ENCODE measurements around the gene DAB1.

The DAB1 gene

DNA sequence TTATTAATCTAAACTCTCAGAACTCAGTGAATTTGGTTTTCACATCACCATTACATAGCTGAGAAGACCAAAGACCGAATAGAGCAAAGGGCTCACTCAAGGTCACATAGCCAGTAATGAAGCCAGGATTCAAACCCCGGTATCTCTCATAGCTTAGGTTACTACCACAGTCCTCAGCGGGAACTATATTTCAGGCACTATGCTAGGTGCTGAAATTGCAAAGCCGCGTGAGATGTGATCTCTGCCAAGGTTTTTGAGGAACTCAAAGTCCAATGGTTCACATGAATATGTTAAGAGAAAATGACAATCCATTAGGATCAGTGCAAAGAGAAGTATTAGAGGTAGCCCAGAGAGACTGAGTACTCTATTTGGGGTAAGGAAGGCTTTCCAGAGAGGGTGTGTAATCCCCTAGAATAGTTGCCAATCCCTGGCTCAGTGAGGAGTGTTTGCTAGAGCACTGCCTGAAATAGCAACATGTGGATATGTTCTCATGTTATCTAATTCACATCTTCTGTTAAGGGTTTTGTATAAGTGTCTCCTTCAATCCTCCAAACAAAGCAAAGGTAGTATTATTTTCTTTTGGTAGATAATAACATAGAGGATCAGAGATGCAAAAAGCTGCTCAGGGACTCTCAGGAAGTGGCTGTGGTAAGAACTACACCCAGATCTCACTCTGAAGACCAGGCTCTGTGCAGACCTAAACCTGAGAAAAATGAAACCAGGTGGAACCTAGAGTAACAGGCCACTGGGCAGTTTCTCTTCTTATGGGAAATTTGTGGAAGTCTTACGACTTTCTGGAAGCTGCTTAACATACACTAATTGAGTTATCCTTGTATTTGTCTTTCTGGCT is 365.0 kb downstream of the DAB1 start:
- TF ChIP-seq, protein P1, sequence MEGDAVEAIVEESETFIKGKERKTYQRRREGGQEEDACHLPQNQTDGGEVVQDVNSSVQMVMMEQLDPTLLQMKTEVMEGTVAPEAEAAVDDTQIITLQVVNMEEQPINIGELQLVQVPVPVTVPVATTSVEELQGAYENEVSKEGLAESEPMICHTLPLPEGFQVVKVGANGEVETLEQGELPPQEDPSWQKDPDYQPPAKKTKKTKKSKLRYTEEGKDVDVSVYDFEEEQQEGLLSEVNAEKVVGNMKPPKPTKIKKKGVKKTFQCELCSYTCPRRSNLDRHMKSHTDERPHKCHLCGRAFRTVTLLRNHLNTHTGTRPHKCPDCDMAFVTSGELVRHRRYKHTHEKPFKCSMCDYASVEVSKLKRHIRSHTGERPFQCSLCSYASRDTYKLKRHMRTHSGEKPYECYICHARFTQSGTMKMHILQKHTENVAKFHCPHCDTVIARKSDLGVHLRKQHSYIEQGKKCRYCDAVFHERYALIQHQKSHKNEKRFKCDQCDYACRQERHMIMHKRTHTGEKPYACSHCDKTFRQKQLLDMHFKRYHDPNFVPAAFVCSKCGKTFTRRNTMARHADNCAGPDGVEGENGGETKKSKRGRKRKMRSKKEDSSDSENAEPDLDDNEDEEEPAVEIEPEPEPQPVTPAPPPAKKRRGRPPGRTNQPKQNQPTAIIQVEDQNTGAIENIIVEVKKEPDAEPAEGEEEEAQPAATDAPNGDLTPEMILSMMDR (IDR thresholded peaks at IDR 0.05; ENCODE audit: low read depth, low read length, missing control alignments): no peak
- in situ Hi-C loops (cut with HindIII; ENCODE audit: low sequenced_read_pairs): no loop called here
- DNase-seq (ENCODE audit: low read depth): no peak
- no peak overlapping the region for H3K4me3 ChIP-seq (ENCODE audit: low read depth, low read length)

DNA sequence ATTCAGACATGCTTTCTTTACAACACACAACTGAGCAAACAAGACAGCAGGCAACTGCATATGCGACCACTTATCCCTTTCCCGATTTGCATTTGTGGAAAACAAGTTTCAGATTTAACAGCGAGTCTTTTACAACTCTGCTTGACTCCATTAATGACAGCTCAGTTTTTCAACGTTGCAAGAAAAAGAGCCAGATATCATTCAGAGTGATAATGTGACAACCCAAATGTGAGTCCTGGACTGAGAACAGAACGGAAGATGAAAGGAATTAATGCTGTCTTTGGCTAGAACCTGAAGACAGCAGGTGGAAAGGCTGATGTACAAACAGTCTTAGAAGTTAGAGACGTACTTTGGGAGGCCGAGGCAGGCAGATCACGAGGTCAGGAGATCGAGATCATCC is 375.0 kb downstream of the DAB1 start:
- no peak overlapping the region for H3K4me3 ChIP-seq (ENCODE audit: low read depth, low read length)
- in situ Hi-C loops (cut with HindIII; ENCODE audit: low sequenced_read_pairs): no loop called here
- no peak for DNase-seq (ENCODE audit: low read depth)
- TF ChIP-seq, protein P1 (IDR thresholded peaks at IDR 0.05; ENCODE audit: low read depth, low read length, missing control alignments): no peak

DNA sequence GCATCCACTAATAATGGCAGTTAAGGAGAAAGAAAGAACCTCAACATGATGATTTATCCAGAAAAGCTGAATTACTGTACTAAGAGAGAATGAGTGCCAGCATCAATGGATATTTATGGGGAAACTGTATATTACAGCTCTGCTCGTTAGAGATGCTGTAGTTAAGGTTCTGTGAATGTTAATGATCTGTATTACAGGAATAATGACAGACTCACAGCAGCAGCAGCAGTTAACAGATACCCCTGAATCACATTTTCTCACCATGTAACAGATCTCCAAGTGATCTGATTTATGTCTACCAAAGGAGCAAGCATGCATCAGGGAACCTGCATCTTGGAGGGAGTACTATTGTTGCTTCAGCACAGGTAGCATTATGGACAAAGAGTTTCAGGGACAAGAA is 377.4 kb downstream of the DAB1 start:
- no peak for DNase-seq (ENCODE audit: low read depth)
- no peak overlapping the region for H3K4me3 ChIP-seq (ENCODE audit: low read depth, low read length)
- in situ Hi-C loops (cut with HindIII; ENCODE audit: low sequenced_read_pairs): no loop called here
- TF ChIP-seq, protein P1 (IDR thresholded peaks at IDR 0.05; ENCODE audit: low read depth, low read length, missing control alignments): no peak

DNA sequence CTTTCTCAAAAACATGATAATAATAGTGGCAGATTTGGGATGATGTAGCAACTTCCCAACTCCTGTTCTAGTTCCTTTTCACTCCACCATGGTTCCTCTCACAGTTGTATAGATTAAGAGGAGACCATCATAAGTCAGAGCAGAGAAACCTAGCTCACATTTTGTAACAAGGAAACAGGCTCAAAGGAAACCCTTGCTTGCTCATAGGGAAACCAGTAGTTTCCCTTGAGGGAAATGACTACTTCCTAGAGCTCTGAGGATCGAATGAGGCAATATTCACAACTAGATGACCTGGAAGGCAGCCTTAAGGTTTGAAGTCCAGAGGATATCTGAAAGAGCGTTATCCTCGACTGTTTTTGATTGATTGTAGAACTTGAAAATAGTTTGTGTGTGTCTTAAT is 382.0 kb downstream of the DAB1 start:
- DNase-seq (ENCODE audit: low read depth): no peak
- TF ChIP-seq, protein P1 (IDR thresholded peaks at IDR 0.05; ENCODE audit: low read depth, low read length, missing control alignments): no peak
- H3K4me3 ChIP-seq (ENCODE audit: low read depth, low read length): no peak overlapping the region
- in situ Hi-C loops (cut with HindIII; ENCODE audit: low sequenced_read_pairs): no loop called here

DNA sequence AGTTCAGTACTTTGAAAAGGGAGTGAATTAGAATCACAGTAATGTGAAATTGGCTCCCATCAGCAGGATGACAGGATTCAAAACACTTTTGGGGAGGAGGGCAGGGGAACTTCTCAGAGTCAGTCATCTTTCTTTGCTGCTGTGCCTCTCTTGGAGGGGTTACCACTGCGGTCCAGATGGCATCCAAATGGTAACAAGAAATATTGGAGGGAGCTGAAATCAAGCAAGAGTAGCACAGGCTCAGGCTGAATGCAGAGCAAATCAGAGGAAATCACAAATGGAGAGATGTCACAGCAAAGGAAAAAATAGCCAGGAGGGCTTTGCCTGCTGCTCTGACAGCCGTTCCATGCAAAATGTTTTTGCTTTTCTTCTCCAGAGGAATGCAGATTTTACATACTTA is 383.0 kb downstream of the DAB1 start:
- H3K4me3 ChIP-seq (ENCODE audit: low read depth, low read length): no peak overlapping the region
- TF ChIP-seq, protein P1 (IDR thresholded peaks at IDR 0.05; ENCODE audit: low read depth, low read length, missing control alignments): no peak
- in situ Hi-C loops (cut with HindIII; ENCODE audit: low sequenced_read_pairs): no loop called here

DNA sequence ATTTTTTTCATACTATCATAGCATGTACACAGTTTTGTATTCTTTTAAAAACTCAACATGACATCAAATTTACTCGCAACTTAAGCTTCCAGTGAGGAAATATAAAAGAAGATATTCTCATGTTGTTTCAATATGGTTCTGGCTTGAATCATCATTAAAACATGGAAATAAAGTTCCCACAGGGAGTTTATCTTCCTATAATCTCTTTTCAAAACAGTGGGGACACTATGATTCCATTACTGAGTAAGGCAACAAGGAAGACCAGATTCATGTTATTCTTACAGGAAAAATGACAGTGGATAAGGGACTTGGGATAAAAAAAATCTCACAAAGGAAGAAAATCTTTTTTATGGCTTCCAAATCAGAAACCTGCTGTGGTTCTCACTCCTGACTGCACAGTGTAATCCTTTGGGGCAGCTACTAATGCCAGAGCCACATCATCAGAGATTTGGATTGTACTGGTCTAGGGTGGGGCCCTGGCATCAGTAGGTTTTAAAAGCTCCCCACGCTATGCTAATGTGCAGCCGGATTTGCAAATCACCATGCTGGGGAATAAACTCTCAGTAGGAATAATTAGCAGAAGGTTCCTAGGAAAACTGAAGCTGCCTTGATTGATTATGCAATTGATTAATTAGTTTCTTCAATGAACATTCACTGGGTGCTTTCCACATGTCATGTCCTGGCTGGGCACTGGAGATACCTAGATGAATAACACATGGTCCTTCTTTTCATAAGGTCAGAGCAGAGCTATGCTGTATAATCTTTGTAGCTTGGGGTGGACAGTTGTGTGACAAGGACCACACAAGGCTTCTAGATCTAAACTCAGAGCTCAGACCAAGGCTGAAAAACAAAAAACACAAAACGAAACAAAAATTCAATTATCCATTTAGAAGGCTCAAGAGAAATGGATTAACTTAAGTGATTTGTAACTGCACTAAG is 386.9 kb downstream of the DAB1 start:
- in situ Hi-C loops (cut with HindIII; ENCODE audit: low sequenced_read_pairs): no loop called here
- no peak for DNase-seq (ENCODE audit: low read depth)
- no peak overlapping the region for H3K4me3 ChIP-seq (ENCODE audit: low read depth, low read length)
- TF ChIP-seq, protein P1 (IDR thresholded peaks at IDR 0.05; ENCODE audit: low read depth, low read length, missing control alignments): no peak

More for the DNA sequence above, 383.0 kb downstream of the DAB1 start:
- DNase-seq (ENCODE audit: low read depth): no peak
